Inflammatory macrophage treated with lipopolysaccharide for 4 hours (primary cell): ENCODE measurements around the gene METTL26.

ENCODE experiments used
- DNase-seq: peaks from one replicate; pipeline ENCODE4 v3.0.0-alpha.2; 2020

METTL26 gene

DNA sequence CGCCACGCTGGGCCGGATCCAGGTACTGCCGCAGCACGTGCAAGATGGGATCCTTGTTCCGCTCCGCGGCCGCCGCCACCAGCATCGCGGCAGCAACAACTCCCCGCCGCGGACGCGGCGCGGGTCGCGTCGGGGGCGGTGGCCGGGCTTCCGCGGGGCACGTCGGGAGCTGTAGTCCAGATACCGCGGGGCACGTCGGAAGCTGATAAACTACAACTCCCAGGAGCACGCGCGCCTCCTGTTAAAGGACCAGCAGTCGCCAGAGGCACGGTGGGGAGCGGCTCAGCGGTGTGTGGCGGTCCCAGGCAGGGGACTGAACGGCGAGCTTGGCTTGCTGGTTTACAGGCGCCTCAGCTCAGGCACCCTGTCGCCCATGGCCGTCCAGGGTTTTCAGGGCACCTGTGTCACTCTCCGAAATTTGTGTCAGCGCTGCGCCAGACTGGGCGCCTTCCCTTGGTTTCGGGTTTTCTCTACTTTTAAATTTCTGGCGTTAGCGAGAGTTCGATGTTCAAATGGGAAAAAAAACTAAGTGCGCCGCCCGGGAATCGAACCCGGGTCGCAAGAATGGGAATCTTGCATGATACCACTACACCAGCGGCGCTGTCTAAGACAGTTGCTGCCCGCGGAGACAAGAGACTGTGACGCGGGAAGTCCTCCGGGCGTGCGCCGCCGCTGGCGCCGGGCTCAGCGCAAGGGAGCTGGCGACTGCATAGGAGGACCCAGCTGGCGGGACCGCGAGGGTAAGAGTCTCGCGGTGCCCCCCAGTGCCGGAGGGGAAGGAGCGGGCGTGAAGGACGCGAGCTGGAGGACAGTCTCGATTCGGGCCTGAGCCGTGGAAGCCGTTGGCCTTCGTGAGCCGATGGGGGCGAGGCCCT lies at the start of gene METTL26:
METTL26 (minus strand) TSS at position 100 of the 875 bp plus-strand sequence; CDS start at position 85, 15 bp downstream.
- peak; percentile 94 for DNase-seq

- no peak for DNase-seq
Measured at GRCh38 chr16:684961-685696, 49.0 kb upstream of the METTL26 start.

GRCh38 chr16:684071-684794 lies 48.1 kb upstream of the METTL26 start, which contains the start of gene JMJD8:
JMJD8 (minus strand) TSS chr16:684334; CDS start chr16:684319, 15 bp downstream.
- DNase-seq: peak; percentile 96

DNA sequence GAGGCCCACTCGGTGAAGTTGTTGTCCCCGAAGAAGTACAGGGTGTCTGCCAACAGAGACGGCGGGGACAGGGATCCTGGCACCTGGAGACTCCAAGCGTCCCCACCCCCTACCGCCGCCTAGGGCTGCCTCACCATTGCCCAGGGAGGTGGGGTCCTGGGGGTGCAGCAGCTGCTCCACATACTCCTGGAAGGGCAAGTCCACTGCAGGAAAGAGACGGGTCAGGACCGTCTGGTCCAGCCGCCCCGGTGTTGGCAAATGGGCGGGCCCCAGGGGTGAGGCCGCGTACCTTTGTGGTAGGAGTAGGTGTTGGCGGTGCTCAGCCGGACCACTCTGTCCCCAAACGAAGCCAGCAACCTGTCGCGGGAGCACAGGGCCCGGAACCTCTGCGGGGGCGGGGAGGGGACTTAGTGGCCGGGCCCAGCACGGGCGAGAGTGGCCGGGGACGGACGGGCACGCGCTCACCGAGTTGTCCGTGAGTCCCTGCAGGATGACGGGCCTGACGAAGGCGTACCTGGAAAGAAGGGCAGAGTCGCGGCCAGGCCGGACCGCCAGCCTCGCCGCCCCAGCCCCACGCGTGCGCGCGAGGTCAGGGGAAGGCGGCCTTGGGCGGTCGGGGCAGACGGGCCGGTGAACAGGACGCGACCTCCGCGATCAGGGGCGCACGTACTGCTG lies 47.4 kb upstream of the METTL26 start:
- DNase-seq: no peak

DNA sequence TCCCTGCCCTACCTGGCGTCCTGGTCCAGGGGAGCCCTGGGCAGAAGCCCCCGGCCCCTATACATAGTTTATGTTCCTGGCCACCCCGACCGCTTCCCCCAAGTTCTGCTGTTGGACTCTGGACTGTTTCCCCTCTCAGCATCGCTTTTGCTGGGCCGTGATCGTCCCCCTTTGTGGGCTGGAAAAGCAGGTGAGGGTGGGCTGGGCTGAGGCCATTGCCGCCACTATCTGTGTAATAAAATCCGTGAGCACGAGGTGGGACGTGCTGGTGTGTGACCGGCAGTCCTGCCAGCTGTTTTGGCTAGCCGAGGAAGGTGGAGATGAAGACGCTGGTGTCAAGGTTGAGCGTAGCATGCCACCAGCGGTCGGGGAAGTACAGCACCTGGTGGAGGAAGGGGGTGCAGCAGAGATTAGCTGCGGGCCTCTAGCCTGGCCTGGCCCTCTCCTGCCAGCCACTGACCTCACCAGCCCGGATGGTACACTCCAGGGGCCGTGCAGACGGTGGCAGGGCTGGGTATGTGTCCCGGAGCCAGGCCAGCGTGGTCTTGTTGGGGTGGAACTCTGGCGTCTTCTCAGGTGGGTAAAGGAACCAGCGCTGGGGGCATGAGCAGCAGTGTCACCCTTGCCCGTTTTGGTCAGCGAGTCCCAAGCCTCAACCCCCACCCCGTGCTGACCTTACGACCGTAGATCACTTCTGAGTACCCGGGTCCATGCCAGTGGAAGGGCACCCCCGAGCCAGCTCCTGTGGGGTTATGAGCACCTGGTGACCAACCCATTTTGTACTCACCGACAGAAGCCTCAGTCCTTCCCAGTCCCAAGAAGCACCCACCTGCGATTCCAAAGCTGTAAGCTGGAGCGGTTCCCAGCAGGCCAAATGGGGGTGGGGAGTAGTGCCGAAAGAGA lies 46.6 kb upstream of the METTL26 start:
- no peak for DNase-seq

DNA sequence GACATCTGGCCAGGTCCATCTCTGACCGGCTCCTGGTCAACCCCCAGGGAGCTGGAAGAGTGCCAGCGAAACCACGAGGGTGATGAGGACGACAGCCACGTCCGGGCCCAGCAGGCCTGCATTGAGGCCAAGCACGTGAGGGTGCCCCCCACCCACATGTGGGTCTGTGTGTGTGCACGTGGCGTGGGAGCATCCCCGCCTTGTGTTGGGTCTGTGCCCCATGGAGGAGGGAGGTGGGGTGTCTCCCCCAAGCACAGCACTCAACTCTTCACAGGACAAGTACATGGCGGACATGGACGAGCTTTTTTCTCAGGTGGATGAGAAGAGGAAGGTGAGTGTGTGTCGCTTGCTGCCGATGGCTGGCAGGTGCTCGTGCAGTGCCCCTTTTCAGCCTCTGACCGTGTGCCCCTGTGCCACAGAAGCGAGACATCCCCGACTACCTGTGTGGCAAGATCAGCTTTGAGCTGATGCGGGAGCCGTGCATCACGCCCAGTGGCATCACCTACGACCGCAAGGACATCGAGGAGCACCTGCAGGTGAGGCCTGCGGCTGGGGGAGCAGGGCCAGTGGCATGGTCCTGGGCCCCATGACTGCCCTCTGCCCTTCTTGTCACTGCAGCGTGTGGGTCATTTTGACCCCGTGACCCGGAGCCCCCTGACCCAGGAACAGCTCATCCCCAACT lies 45.8 kb upstream of the METTL26 start:
- no peak for DNase-seq

DNA sequence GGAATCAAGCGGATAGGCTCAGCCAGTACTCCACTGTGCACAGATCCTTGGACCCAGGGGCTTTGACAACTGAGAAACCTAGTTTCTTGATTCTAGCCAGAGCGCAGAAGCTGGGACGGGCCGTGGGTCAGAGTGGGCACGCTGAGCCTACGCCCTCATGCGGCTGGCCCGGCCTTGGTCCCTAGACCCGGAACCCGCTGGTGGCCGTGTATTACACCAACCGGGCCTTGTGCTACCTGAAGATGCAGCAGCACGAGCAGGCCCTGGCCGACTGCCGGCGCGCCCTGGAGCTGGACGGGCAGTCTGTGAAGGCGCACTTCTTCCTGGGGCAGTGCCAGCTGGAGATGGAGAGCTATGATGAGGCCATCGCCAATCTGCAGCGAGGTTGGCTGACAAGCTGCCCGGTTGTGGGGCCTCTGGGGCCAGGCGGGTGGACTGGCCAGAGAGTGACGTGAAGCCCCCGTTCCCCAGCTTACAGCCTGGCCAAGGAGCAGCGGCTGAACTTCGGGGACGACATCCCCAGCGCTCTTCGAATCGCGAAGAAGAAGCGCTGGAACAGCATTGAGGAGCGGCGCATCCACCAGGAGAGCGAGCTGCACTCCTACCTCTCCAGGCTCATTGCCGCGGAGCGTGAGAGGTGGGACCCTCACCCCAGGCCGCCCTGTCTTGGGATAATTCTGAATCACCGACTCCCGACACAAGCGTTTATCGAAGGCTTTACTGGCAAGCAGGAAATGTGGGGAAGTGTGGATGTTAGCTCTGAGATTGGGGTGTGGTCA lies 45.1 kb upstream of the METTL26 start:
- peak; percentile 50 for DNase-seq

DNA sequence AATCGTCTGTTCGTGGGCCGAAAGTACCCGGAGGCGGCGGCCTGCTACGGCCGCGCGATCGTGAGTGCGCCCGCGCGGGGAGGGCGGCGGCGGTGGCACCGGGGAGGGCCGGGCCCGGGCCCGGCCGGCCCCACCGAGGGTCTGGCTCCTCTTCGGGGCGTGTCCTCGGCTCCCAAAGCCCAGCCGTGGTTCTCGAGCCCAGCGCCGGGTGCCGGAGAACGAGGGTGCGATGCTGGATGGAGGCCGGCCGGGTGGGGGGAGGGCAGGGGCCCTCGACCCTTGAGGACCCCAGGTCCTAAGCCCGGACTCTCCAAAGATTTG lies 44.5 kb upstream of the METTL26 start:
- DNase-seq: no peak

GRCh38 chr16:679814-680624 lies 43.9 kb upstream of the METTL26 start, which contains the start of gene STUB1:
STUB1 (plus strand) TSS chr16:680410; CDS start chr16:680526, 116 bp downstream.
- DNase-seq: peak; percentile 89

DNA sequence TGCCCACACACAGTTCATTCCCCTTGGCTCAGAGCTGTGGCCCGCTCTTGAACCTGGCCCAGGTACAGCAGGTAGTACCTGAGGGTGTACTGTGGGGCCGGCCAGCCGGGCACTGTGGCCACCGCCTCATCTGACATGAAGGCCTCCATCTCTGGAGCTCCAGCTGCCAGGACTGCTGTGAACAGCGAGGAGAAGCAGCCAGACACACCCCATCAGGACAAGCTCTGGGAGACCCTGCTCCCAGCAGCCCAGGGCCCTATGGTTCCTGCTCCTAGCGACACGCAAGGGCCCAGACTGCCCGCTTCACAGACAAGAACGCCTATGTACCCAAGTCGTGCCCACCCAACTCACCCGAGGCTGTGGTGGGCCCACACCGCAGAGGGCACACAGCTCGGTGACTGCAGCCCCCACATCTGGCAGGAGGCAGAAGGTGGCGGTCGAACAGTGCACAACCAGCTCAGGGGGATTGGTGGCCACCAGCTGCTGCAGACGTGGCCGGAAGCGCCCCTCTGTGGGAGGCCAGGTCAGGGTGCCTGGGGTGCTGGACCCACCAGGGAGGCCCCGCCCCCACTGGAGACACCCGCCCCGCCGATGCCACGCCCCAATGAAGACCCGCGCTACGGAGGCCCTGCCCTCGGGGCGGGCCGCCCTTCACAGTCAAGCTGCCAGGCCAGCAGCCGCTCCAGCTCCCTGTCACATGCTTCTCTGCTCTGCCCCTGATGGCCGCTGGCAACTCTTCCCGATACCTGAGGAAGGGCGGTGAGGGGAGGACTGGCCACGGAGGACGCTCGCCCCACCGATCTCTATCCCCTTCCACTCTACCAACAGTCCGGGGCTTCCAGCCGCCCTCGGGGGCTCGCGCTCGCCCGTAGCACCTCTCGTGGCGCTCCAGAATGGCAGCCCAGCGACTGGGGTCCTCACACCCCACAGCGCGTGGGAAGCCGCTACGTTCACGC lies 43.0 kb upstream of the METTL26 start:
- DNase-seq: peak; percentile 55

GRCh38 chr16:678209-678857 lies 42.2 kb upstream of the METTL26 start:
- no peak for DNase-seq

- DNase-seq: no peak
Measured at GRCh38 chr16:677316-678190, 41.4 kb upstream of the METTL26 start.

DNA sequence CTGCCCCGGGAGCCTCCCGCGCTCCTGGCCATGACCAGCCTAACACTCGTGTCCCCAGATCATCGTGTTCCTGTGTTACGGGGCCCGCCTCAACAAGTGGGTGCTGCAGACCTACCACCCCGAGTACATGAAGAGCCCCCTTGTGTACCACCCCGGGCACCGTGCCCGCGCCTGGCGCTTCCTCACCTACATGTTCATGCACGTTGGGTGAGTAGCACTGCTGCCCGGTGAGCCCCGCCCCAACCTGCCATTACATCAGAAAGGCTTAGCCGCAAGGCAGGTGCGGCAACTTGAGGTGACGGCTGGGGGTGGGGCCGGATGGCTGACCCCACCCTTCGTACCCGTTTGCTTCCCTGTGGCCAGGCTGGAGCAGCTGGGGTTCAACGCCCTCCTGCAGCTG lies 40.8 kb upstream of the METTL26 start:
- DNase-seq: no peak

DNA sequence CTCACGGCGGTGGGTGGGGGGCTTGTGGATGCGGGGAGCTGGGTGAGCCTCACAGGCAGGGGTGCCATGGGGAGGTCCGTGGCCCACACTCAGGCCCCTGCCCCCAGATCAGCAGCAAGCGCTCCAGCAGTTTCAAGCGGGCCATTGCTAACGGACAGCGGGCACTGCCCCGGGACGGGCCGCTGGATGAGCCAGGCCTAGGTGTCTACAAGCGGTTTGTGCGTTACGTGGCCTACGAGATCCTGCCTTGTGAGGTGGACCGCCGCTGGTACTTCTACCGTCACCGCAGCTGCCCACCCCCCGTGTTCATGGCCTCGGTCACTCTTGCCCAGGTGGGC lies 40.4 kb upstream of the METTL26 start:
- no peak for DNase-seq

GRCh38 chr16:675884-676564 lies 39.9 kb upstream of the METTL26 start:
- no peak for DNase-seq
